HepG2 (cell line): ENCODE data around the gene ORMDL3. TPM values are rescaled to one million over a fixed set of nuclear protein-coding genes. Genes with fewer than 3 reads are reported as not detected.

Experiments
- AGO2 ChIP-seq: fragments of 200-400 bp; formaldehyde crosslinking; optimal IDR thresholded peaks from 2 replicates; pipeline ENCODE3; 2017; ENCODE audit warnings: mild to moderate bottlenecking, low read depth, low read length, moderate library complexity
- CEBPZ ChIP-seq: IDR thresholded peaks from 2 replicates; pipeline ENCODE4 v1.6.1; 2012; ENCODE audit warnings: low read length, improper control_type of control experiment
- FOXK1 ChIP-seq: sonication (generic); formaldehyde crosslinking; IDR thresholded peaks from 2 replicates; pipeline ENCODE4 v1.4.0; 2020; ENCODE audit warnings: low read depth, missing genetic modification reagents, borderline replicate concordance
- HDAC2 ChIP-seq: sonication (generic); formaldehyde crosslinking; IDR thresholded peaks from 2 replicates; pipeline ENCODE4 v1.4.0; 2020; ENCODE audit warnings: missing genetic modification reagents
- HNF1B ChIP-seq: sonication (generic); formaldehyde crosslinking; IDR thresholded peaks from 2 replicates; pipeline ENCODE4 v1.5.1; 2020; ENCODE audit warnings: mild to moderate bottlenecking, moderate library complexity, missing genetic modification reagents
- HNF4A ChIP-seq: sonication (generic); formaldehyde crosslinking; IDR thresholded peaks from 2 replicates; pipeline ENCODE4 v1.4.0; 2020; ENCODE audit warnings: missing genetic modification reagents
- IRF2 ChIP-seq: IDR thresholded peaks from 2 replicates; pipeline ENCODE4 v1.6.1; 2018; ENCODE audit warnings: missing genetic modification reagents, missing compliant biosample characterization
- KDM2A ChIP-seq: sonication (generic); formaldehyde crosslinking; IDR thresholded peaks from 2 replicates; pipeline ENCODE4 v1.4.0; 2020; ENCODE audit warnings: low read depth, missing genetic modification reagents, borderline replicate concordance
- KLF13 ChIP-seq: sonication (generic); formaldehyde crosslinking; IDR thresholded peaks from 2 replicates; pipeline ENCODE4 v1.4.0; 2020; ENCODE audit warnings: mild to moderate bottlenecking, missing genetic modification reagents
- NONO ChIP-seq, 2 experiments: fragments of 450-650 bp in 1 of 2; sonication (generic) in 1 of 2; formaldehyde crosslinking in 1 of 2; IDR thresholded peaks in 1 of 2; conservative IDR thresholded peaks in 1 of 2; 2 replicates each; pipeline versions ENCODE4 v1.6.1 to v1.8.0; 2017 to 2022; ENCODE audit warnings: mild to moderate bottlenecking in 1 of 2, missing genetic modification reagents in 1 of 2, moderate library complexity in 1 of 2
- PHF21A ChIP-seq: sonication (generic); formaldehyde crosslinking; IDR thresholded peaks from 2 replicates; pipeline ENCODE4 v1.5.0; 2020; ENCODE audit warnings: mild to moderate bottlenecking, missing genetic modification reagents
- TCF7L2 ChIP-seq: IDR thresholded peaks from 2 replicates; pipeline ENCODE4 v1.6.1; 2011; ENCODE audit warnings: mild to moderate bottlenecking, low read depth, low read length, moderate library complexity
- ZFP36 ChIP-seq: fragments of 150-350 bp; IDR thresholded peaks from 2 replicates; pipeline ENCODE4 v1.6.1; 2018; ENCODE audit warnings: borderline replicate concordance, low read length, low read depth; ENCODE audit not compliant: partially characterized antibody
- ZFY ChIP-seq: sonication (generic); formaldehyde crosslinking; IDR thresholded peaks from 2 replicates; pipeline ENCODE4 v1.4.0; 2020; ENCODE audit warnings: missing genetic modification reagents
- ZNF678 ChIP-seq: sonication (generic); formaldehyde crosslinking; IDR thresholded peaks from 2 replicates; pipeline ENCODE4 v1.4.0; 2020; ENCODE audit warnings: mild to moderate bottlenecking, missing genetic modification reagents
- ZNF709 ChIP-seq: sonication (generic); formaldehyde crosslinking; IDR thresholded peaks from 2 replicates; pipeline ENCODE4 v1.5.0; 2020; ENCODE audit warnings: mild to moderate bottlenecking, missing genetic modification reagents
- ZNF788 ChIP-seq: sonication (generic); formaldehyde crosslinking; IDR thresholded peaks from 2 replicates; pipeline ENCODE4 v1.5.0; 2020; ENCODE audit warnings: mild to moderate bottlenecking, missing genetic modification reagents, borderline replicate concordance
- ZNF841 ChIP-seq: sonication (generic); formaldehyde crosslinking; IDR thresholded peaks from 2 replicates; pipeline ENCODE4 v1.8.1; 2023; ENCODE audit warnings: missing genetic modification reagents, borderline replicate concordance
- ZNF883 ChIP-seq: sonication (generic); formaldehyde crosslinking; IDR thresholded peaks from 2 replicates; pipeline ENCODE4 v1.5.1; 2020; ENCODE audit warnings: mild to moderate bottlenecking, missing genetic modification reagents; ENCODE audit errors: not compliant biosample characterization
- polyA plus RNA-seq, 8 experiments: library from polyadenylated mRNA; depleted of rRNA in 3 of 8; stranded (reverse) in 7 of 8; unstranded in 1 of 8; fragments of >200 nt; fragmentation: Illumina TruSeq in 4 of 8; extraction: Trizol in 4 of 8; gene quantifications; 2 replicates each; pipeline versions ENCODE4 v1.2.1 to v1.2.3, GENCODE V29; 2011 to 2016; ENCODE audit warnings: low read depth in 4 of 8, missing spikeins in 1 of 8, mixed read lengths in 1 of 8; ENCODE audit not compliant: insufficient read depth in 1 of 8
- total RNA-seq, 5 experiments: library from RNA; depleted of rRNA; stranded (reverse); fragments of >200 nt; fragmentation: Illumina TruSeq; extraction: Trizol; gene quantifications; 2 replicates each; pipeline ENCODE4 v1.2.3, GENCODE V29; 2016; ENCODE audit warnings: low read depth in 1 of 5
- TF ChIP-seq, protein P1 (sequence below): sonication (generic); formaldehyde crosslinking; conservative IDR thresholded peaks from 2 replicates; pipeline ENCODE4 v1.4.0; 2020; ENCODE audit warnings: missing genetic modification reagents
- TF ChIP-seq, protein P2 (sequence below): sonication (generic); formaldehyde crosslinking; IDR thresholded peaks from 2 replicates; pipeline ENCODE4 v1.4.0; 2020; ENCODE audit warnings: mild to moderate bottlenecking, low read depth, missing genetic modification reagents

Gene ORMDL3
- total and polyA plus RNA-seq, 2 of the 13 experiments (the other 11 are each of a cell fraction or from before 2014, with no cell fraction given), result 181 to 384 TPM

DNA sequence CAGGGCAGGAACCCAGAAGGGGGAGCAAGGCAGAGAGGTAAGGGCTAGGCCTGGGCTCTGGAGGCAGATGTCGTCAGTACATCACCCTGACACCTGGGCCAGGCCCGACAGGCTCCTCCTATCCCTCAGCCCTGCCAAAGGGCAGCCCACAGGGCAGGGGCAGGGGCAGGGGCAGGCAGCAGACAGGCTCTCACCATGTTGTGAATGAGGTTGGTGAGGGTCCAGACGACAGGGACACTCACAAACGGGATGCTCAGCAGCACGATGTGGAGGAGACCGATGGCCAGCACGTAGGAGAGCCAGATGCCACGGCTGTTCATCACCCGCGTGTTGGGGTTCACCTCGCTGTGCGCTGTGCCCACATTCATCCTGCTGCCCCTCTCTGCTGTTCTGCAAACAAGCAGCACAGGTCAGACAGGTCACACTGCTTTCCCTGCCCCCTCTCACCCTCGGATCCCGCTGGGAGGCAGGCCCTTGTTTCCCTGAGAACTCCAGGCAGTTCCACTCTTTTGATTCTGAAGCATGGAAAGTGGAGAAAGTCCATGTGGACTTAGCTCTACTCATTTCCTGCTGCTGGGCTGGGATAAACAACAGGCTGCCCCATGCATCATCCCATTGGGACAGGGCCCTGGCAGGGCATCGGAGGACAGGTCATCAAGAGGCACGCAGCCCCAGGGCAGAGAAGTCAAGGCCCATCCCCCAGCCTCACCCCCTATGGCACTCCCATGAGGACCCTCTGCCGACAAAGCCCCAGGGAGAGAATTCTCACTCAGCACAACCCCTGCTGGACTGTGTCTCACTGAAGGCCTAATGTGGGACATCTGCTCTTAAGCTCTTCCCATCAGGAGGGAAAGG, 3.3 kb downstream of the ORMDL3 start (continued):
- TF ChIP-seq HDAC2 (CRISPR knock-in tag) (peak; percentile 100), ZNF841 (no peak; the same call in 1 of the 2 replicates), HNF4A (peak; percentile 98), KLF13 (CRISPR knock-in tag) (no peak), KDM2A (CRISPR knock-in tag) (peak; percentile 91), PHF21A (CRISPR knock-in tag) (peak; percentile 100), AGO2 (peak; percentile 77), ZFP36 (no peak), ZNF788 (CRISPR knock-in tag) (peak; percentile 95), CEBPZ (no peak), ZNF883 (CRISPR knock-in tag) (peak; percentile 71), ZNF678 (CRISPR knock-in tag) (peak; percentile 65; the same call in 1 of the 2 replicates), TCF7L2 (no peak), ZFY (peak; percentile 93), NONO (IDR thresholded peaks at IDR 0.05) (no peak), NONO (CRISPR knock-in tag; conservative IDR thresholded peaks at IDR 0.05) (peak; percentile 96), IRF2 (CRISPR knock-in tag) (peak; percentile 97; the same call in 1 of the 2 replicates), FOXK1 (peak; percentile 98), ZNF709 (CRISPR knock-in tag) (peak; percentile 97), HNF1B (CRISPR knock-in tag) (peak; percentile 98)
- TF ChIP-seq, protein P1, sequence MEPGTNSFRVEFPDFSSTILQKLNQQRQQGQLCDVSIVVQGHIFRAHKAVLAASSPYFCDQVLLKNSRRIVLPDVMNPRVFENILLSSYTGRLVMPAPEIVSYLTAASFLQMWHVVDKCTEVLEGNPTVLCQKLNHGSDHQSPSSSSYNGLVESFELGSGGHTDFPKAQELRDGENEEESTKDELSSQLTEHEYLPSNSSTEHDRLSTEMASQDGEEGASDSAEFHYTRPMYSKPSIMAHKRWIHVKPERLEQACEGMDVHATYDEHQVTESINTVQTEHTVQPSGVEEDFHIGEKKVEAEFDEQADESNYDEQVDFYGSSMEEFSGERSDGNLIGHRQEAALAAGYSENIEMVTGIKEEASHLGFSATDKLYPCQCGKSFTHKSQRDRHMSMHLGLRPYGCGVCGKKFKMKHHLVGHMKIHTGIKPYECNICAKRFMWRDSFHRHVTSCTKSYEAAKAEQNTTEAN (CRISPR knock-in tag), result peak; percentile 96
- TF ChIP-seq, protein P2, sequence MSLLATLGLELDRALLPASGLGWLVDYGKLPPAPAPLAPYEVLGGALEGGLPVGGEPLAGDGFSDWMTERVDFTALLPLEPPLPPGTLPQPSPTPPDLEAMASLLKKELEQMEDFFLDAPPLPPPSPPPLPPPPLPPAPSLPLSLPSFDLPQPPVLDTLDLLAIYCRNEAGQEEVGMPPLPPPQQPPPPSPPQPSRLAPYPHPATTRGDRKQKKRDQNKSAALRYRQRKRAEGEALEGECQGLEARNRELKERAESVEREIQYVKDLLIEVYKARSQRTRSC (CRISPR knock-in tag), result peak; percentile 90; the same call in 1 of the 2 replicates
